Ascending aorta (tissue), 2 donors: ENCODE measurements around the gene NUP153. TPM values are rescaled to one million over a fixed set of nuclear protein-coding genes. Genes with fewer than 3 reads are reported as not detected.
"Not testable (repeated sequence)": the region's sequence is repeated elsewhere in the genome, so short reads cannot be mapped to it uniquely, and the experiment has no call there.

Experiments used
- DNase-seq, 2 donors: peaks; one replicate each; pipeline ENCODE4 v3.0.0-alpha.2; 2019; ENCODE audit warnings: low spot score in 2 of 2
- H3K27ac ChIP-seq, 2 donors: fragments of 200-600 bp; sonication (generic); one replicate each; pipeline ENCODE4 v1.5.1; 2016 to 2017; ENCODE audit warnings: mild to moderate bottlenecking in 1 of 2
- H3K27me3 ChIP-seq: fragments of 200-600 bp; sonication (generic); one replicate; pipeline ENCODE4 v1.5.1; 2017
- H3K36me3 ChIP-seq, 2 donors: fragments of 200-600 bp; sonication (generic); one replicate each; pipeline ENCODE4 v1.5.1; 2016
- H3K4me1 ChIP-seq, 2 donors: fragments of 200-600 bp; sonication (generic); one replicate each; pipeline ENCODE4 v1.5.1; 2016 to 2017; ENCODE audit warnings: mild to moderate bottlenecking in 1 of 2
- H3K4me3 ChIP-seq, 2 donors: fragments of 200-600 bp; sonication (generic); one replicate each; pipeline ENCODE4 v1.5.1; 2016 to 2017; ENCODE audit warnings: mild to moderate bottlenecking in 1 of 2
- H3K9me3 ChIP-seq, 2 donors: fragments of 200-600 bp; sonication (generic); one replicate each; pipeline ENCODE4 v1.5.1; 2016
- intact Hi-C: fragments of 100-400 bp; cut with DNase I; formaldehyde crosslinking; loops from one replicate; pipeline ENCODE4 v1.15.1; 2023
- total RNA-seq: library from RNA; depleted of rRNA; stranded (reverse); fragments of >200 nt; gene quantifications from one replicate; pipeline ENCODE4 v1.1.0, GENCODE V29; 2016
- TF ChIP-seq, protein P1 (sequence below), 3 experiments: fragments of 200-600 bp in 2 of 3; fragments of 450-650 bp in 1 of 3; sonication (generic) in 2 of 3; IDR thresholded peaks; one replicate each; pipeline ENCODE4 v1.5.1; 2016 to 2019; ENCODE audit warnings: antibody characterized with exemption in 3 of 3, mild to moderate bottlenecking in 1 of 3, moderate library complexity in 1 of 3

Gene NUP153
- total RNA-seq, 1 donor from 2014 or later, result 11.8 TPM

DNA sequence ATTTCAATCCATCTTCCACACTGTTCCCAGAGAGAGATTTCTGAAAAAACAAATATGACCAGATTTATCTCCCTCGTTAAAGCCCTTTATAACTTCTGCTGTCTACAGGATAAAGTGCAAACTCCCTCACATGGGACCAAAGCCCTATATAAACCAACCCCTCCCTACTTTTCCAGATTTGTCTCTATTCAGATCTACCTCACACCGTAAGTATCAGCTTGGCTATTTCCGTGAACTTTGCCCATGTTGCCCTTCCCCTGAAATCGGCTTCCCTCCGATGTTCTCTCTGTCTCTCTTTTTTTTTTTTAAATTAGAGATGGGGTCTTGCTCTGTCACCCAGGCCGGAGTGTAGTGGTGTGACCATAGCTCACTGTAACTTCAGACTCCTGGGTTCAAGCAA, 118.7 kb downstream of the NUP153 start:
- no peak overlapping the region for H3K27ac ChIP-seq
- H3K4me1 ChIP-seq, result no peaks in the 10 kb centered on the region
- no peak for DNase-seq
- H3K27me3 ChIP-seq, result no peaks in the 10 kb centered on the region
- no peaks in the 10 kb centered on the region for H3K36me3 ChIP-seq
- H3K9me3 ChIP-seq, result no peaks in the 10 kb centered on the region
- TF ChIP-seq, protein P1, sequence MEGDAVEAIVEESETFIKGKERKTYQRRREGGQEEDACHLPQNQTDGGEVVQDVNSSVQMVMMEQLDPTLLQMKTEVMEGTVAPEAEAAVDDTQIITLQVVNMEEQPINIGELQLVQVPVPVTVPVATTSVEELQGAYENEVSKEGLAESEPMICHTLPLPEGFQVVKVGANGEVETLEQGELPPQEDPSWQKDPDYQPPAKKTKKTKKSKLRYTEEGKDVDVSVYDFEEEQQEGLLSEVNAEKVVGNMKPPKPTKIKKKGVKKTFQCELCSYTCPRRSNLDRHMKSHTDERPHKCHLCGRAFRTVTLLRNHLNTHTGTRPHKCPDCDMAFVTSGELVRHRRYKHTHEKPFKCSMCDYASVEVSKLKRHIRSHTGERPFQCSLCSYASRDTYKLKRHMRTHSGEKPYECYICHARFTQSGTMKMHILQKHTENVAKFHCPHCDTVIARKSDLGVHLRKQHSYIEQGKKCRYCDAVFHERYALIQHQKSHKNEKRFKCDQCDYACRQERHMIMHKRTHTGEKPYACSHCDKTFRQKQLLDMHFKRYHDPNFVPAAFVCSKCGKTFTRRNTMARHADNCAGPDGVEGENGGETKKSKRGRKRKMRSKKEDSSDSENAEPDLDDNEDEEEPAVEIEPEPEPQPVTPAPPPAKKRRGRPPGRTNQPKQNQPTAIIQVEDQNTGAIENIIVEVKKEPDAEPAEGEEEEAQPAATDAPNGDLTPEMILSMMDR (IDR thresholded peaks at IDR 0.05), result no peak
- intact Hi-C loops, result loop anchor here (10.0 kb wide), 1 partner anchor 457 kb away; no protein-coding TSS in a partner anchor
- no peak overlapping the region for H3K4me3 ChIP-seq

DNA sequence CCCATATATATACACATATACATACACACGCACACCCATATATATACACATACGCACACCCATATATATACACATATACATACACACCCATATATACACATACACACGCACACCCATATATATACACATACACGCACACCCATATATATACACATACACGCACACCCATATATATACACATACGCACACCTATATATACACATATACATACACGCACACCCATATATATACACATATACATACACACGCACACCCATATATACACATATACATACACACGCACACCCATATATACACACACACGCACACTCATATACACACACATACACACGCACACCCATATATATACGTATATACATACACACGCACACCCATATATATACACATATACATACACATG, 120.1 kb downstream of the NUP153 start:
- intact Hi-C loops, result loop anchor here (10.0 kb wide), 1 partner anchor 458 kb away; no protein-coding TSS in a partner anchor
- H3K27ac ChIP-seq, H3K4me1 ChIP-seq, H3K4me3 ChIP-seq, DNase-seq, H3K27me3 ChIP-seq, H3K36me3 ChIP-seq, H3K9me3 ChIP-seq: not testable (repeated sequence)

DNA sequence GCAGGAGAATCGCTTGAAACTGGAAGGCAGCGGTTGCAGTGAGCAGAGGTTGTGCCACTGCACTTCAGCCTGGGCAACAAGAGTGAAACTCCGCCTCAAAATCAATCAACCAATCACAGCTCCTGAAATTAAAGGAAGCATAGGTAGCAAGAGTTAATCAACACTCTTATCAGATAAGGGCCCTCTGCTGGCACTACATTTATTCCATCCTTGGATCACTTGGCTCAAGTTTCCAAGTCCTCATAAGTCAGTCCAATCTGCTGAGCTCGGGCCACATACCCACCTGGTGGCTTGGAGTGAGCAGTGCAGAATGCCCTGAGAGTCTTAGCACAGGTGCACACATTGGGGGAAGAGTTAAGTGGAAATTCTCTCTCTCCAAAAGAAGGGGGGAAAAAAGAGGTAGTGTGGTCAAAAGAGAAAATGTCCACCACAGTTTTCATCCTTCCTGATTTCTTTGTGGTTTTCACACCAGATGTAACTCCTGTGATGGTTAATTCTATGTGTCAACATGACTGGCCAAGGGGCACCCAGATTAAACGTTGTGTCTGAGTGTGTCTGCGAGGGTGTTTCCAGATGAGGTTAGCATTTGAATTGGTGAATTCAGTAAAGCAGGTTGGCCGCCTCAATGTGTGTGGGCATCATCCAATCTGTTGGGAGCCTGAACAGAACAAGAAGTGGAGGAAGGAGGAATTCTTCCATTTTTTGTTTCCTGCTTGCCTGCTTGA, 120.8 kb downstream of the NUP153 start:
- Histone ChIP-seq H3K9me3 (no peaks in the 10 kb centered on the region), H3K36me3 (no peaks in the 10 kb centered on the region), H3K27ac (no peak overlapping the region), H3K27me3 (no peaks in the 10 kb centered on the region), H3K4me1 (no peaks in the 10 kb centered on the region), H3K4me3 (no peak overlapping the region)
- intact Hi-C loops, result loop anchor here (2.0 to 10.0 kb wide), 3 partner anchors 193 to 459 kb away; partner anchors contain the start of gene CAP2
- no peak for DNase-seq
- TF ChIP-seq, protein P1 (IDR thresholded peaks at IDR 0.05), result no peak

DNA sequence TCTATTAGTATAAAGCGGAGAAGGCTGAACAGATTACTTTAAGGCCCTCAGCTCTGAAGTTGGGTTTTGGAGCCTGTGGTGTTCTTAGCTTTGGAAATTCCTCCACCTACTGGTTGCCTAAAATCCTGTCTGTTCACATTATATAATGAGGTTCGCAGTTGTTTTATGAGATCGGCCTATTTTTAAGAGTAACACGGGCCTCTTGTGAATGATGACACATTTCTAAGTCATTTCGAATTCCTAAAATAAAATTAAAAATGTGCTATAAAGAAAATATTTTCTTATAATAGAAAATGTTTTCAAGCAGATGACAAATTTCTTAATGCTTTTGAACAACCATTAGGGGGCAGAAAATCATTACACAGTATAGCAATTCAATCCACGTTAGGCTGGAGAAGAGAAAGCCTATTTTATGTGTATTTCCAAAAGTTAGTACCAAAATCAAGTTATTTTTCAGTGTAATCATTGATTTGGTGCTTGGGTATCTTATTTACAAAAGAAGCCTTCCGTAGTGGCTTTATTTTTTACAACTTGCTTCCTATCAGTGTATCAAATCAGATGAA, 122.4 kb downstream of the NUP153 start:
- no peak for DNase-seq
- H3K4me3 ChIP-seq, result no peak overlapping the region

DNA sequence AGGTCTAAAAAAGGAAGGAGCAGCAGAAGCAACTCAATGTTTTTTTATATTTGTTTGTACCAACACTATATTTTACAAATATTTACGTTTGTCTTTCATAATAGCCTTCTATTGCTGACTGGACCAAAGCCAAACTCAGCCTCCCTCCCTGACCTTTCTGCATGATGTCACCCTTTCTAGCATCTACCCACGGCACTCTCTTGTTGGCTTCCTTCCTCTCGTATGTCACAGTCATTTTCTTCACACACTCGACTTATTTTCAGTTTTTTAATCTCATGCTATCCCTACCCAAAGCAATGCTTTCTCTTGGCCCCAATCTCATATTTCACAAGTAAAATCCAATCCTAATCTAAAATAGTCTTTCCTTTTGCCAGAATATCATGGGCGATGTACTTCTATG, 122.9 kb downstream of the NUP153 start:
- Histone ChIP-seq H3K4me3 (no peak overlapping the region), H3K4me1 (no peaks in the 10 kb centered on the region), H3K27me3 (no peaks in the 10 kb centered on the region), H3K9me3 (no peaks in the 10 kb centered on the region), H3K27ac (peak overlapping the region; percentile 71 to 72), H3K36me3 (no peaks in the 10 kb centered on the region)
- intact Hi-C loops, result loop anchor here (1.0 to 10.0 kb wide), 6 partner anchors 191 to 538 kb away; partner anchors contain the start of genes CAP2, NHLRC1 and RBM24
- DNase-seq, result no peak
- TF ChIP-seq, protein P1 (IDR thresholded peaks at IDR 0.05), result no peak

More for the DNA sequence above, 122.4 kb downstream of the NUP153 start:
- Histone ChIP-seq H3K9me3 (no peaks in the 10 kb centered on the region), H3K4me1 (no peaks in the 10 kb centered on the region), H3K36me3 (no peaks in the 10 kb centered on the region), H3K27ac (peak overlapping the region; percentile 71 to 72), H3K27me3 (no peaks in the 10 kb centered on the region)
- intact Hi-C loops, result loop anchor here (1.0 to 10.0 kb wide), 5 partner anchors 192 to 538 kb away; partner anchors contain the start of genes CAP2 and NHLRC1
- TF ChIP-seq, protein P1 (IDR thresholded peaks at IDR 0.05), result peak; percentile 60 to 85 (median 81)

DNA sequence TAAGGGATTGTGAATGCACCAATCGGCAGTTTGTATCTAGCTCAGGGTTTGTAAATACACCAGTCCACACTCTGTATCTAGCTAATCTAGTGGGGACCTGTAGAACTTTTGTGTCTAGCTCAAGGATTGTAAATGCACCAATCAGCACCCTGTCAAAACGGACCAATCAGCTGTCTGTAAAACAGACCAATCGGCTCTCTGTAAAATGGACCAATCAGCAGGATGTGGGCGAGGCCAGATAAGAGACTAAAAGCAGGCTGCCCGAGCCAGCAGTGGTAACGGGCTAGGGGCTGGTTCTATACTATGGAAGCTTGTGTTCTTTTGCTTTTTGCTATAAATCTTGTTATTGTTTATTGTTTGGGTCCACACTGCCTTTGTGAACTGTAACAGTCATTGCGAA, 125.4 kb downstream of the NUP153 start:
- intact Hi-C loops, result loop anchor here (5.0 to 10.0 kb wide), 2 partner anchors 464 to 541 kb away; partner anchors contain the start of gene NHLRC1
- H3K4me3 ChIP-seq, result not testable (repeated sequence)
- peak overlapping the region; percentile 69 to 89 for H3K27ac ChIP-seq

More for the DNA sequence above, 125.4 kb downstream of the NUP153 start:
- not testable (repeated sequence) for H3K9me3 ChIP-seq, H3K27me3 ChIP-seq, H3K4me1 ChIP-seq, DNase-seq, H3K36me3 ChIP-seq
